Measurements from ENCODE around the gene TRPV6. TPM values are rescaled to one million over a fixed set of nuclear protein-coding genes. Genes with fewer than 3 reads are reported as not detected.

Gene TRPV6
- total and polyA plus RNA-seq, 2 of the 4 experiments (the other 2 are of a cell fraction), result 0.03 TPM; not detected in 1

GRCh38 chr7:142869434-142869833 is 16.1 kb downstream of the TRPV6 start:
- Histone ChIP-seq H2AK5ac (ENCODE audit: low read depth, low read length) (no peak overlapping the region), H3K27ac (ENCODE audit: insufficient read depth, low read length) (no peak overlapping the region), H2BK120ac (ENCODE audit: low read depth, low read length) (no peak overlapping the region), H3K14ac (replicated peaks; ENCODE audit: low read depth, low read length) (no peak overlapping the region), H3K9me3 (ENCODE audit: control insufficient read depth, insufficient read depth, low read length) (no peaks in the 10 kb centered on the region), H2AFZ (replicated peaks; ENCODE audit: low read length, poor library complexity) (no peak overlapping the region), H3K36me3 (ENCODE audit: control insufficient read depth, insufficient read depth, low read length) (no peaks in the 10 kb centered on the region), H2BK15ac (ENCODE audit: low read depth, low read length) (no peak overlapping the region), H3K79me1 (ENCODE audit: low read depth in 1 of 2, low read length in 2 of 2) (no peaks in the 10 kb centered on the region), H4K5ac (ENCODE audit: low read depth, low read length) (no peak overlapping the region), H3K23ac (ENCODE audit: low read depth, low read length) (no peak overlapping the region), H3K9ac (ENCODE audit: low read depth, low read length) (no peak overlapping the region), H2BK5ac (ENCODE audit: low read depth, low read length, poor library complexity, severe bottlenecking) (no peak overlapping the region), H3K56ac (ENCODE audit: extremely low read depth, insufficient read depth, low read length) (no peak overlapping the region), H3K4me1 (ENCODE audit: control insufficient read depth, insufficient read depth, low read length) (no peaks in the 10 kb centered on the region), H4K20me1 (ENCODE audit: insufficient read depth, low read length) (no peaks in the 10 kb centered on the region), H3K4me3 (ENCODE audit: insufficient read depth, low read depth, low read length) (no peak overlapping the region), H4K91ac (ENCODE audit: insufficient read depth, low read depth, low read length) (no peak overlapping the region), H3K4ac (ENCODE audit: low read depth, low read length) (no peak overlapping the region), H2BK20ac (ENCODE audit: low read depth, low read length) (no peak overlapping the region), H4K8ac (ENCODE audit: low read depth in 2 of 2, low read length in 2 of 2) (no peak overlapping the region), H3K18ac (ENCODE audit: low read depth, low read length) (no peak overlapping the region), H3K27me3 (ENCODE audit: control insufficient read depth, insufficient read depth, low read length) (no peaks in the 10 kb centered on the region), H3K9me1 (ENCODE audit: insufficient read depth, low read length) (no peaks in the 10 kb centered on the region), H2AK9ac (replicated peaks; ENCODE audit: low read depth, low read length, poor library complexity) (no peak overlapping the region), H3K4me2 (ENCODE audit: low read depth, low read length) (no peak overlapping the region)
- no TSS peak for BruUV-seq (replicated peaks)
- in situ Hi-C loops (cut with MboI; ENCODE audit: low sequenced_read_pairs), result no loop called here
- no CpG with 5 or more reads among the region's 2 CpGs for WGBS, 2 experiments (ENCODE audit: extremely low coverage in 2 of 2, insufficient read length in 1 of 2)
- ChIA-PET POLR2A (ENCODE audit: unreplicated experiment) (no interaction called here), CTCF (no interaction called here)
- DNase-seq (no peak), ATAC-seq (ENCODE audit: low read depth) (no peak)
- TF ChIP-seq, protein P1, sequence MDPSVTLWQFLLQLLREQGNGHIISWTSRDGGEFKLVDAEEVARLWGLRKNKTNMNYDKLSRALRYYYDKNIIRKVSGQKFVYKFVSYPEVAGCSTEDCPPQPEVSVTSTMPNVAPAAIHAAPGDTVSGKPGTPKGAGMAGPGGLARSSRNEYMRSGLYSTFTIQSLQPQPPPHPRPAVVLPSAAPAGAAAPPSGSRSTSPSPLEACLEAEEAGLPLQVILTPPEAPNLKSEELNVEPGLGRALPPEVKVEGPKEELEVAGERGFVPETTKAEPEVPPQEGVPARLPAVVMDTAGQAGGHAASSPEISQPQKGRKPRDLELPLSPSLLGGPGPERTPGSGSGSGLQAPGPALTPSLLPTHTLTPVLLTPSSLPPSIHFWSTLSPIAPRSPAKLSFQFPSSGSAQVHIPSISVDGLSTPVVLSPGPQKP (IDR thresholded peaks at IDR 0.05; ENCODE audit: borderline replicate concordance, low read depth, low read length), result no peak
- no peak for TF ChIP-seq POLR2A (IDR thresholded peaks at IDR 0.05; ENCODE audit: low read depth, low read length)
- dilution Hi-C loops (cut with HindIII; ENCODE audit: low sequenced_read_pairs, unreplicated experiment), result no loop called here
- intact Hi-C loops (cut with micrococcal nuclease), result no loop called here
